ENCODE measurements around the gene TBX15.

Gene TBX15

DNA sequence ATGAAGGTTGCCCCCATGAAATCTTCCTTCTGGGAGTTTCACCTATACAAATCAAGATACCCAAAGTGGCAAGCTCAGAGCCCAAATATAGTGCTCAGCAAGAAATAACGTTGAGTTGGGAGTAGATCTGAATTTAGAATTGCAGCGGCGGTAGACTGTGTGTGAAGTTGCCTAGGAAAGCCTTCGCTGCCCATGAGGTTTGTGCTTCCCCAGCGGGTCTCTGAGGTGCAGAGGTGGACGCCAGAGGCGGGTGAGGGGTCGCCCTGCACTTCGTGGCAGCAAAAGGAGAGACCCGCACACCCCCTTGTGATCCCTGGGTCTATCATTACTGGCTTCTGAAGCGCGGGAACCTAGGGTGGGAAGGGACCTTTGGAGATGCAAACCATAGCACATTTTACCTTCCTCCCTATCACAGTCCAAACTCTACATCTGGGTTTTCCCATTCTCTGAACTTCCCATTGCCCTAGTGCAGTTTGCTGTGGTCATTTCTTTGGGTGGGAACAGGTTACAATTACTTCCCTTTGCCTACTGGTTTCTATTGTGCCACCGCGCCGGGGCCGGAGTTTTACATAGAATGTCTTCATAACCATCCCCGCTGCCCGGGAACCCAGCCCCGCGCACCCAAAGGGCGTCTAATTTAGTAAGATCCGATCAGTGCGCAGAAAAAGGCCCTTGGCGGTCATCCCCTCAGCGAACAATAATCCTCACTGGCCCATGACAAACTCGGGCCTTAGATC, 5.2 kb downstream of the TBX15 start:
- TF ChIP-seq CTCF (conservative IDR thresholded peaks at IDR 0.05) (no peak), ZFX (IDR thresholded peaks at IDR 0.05) (no peak)

GRCh38 chr1:118982266-118982665, 5.9 kb downstream of the TBX15 start:
- H3K27ac ChIP-seq = no peak overlapping the region
- no peak for TF ChIP-seq ZFX (IDR thresholded peaks at IDR 0.05)
- TF ChIP-seq CTCF (conservative IDR thresholded peaks at IDR 0.05) = no peak

More for the DNA sequence above, 5.2 kb downstream of the TBX15 start:
- H3K27ac ChIP-seq = no peak overlapping the region

DNA sequence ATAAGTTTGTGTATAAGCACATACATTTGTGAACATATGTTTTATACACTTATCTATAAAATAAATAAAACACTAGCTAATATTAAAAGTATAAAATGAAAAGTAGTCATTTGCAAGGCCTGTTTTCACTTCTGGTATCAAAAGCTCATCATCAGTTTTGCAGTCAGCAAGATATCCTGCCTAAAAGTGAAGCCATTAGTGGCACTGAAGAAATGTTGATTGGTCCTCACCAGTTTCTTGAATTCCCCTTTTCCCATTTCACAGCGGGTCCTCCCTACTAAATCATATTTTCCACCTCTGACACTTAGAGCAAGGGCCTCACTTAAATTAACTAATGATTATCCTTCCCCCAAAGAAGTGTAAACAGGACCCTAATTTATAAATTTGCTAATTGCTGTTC, 6.7 kb downstream of the TBX15 start:
- H3K27ac ChIP-seq = no peak overlapping the region
- TF ChIP-seq ZFX (IDR thresholded peaks at IDR 0.05) = no peak
- TF ChIP-seq CTCF (conservative IDR thresholded peaks at IDR 0.05) = no peak

DNA sequence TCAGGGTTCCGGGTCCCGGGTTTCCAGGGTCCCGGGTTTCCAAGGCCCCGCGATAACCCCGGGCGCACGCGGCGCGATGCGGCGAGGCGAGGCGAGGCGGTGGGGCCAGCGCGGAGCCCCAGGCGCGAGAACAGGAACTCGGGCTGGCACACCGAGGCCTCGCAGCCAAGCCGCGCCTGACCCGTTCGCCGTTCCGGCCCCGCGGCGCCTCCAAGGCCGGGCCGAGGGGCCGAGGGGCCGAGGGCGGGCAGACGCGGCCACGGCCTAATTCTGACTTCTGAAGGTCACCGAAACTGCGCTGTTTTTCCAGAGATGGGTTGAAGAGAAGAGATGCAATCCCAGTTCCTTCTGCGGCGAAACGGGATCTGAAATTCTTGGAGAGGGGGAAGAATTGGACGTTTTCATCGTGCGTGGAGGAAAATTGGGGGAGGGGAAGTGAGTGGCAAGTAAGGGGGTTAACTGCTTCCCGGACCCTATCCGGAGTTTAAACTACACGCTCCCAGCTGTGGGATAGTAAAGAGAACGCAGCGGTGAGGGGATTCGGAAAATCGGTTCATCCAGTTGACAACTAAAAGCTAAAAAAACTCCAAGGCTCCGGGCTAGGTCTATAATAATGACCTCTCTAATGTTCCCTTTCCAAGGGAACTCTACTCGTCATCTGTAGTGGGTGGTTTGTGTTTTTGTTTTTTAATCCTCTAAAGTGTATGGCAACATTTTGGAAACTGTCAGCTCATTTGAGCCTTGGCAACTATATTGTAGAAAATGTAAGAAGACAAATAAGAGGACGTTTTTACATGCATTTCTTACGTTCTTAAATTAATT, 8.2 kb downstream of the TBX15 start:
- no peak overlapping the region for H3K27ac ChIP-seq
- TF ChIP-seq ZFX (IDR thresholded peaks at IDR 0.05) (no peak), CTCF (conservative IDR thresholded peaks at IDR 0.05) (no peak)

GRCh38 chr1:118978914-118979701, 9.0 kb downstream of the TBX15 start:
- no peak for TF ChIP-seq ZFX (IDR thresholded peaks at IDR 0.05)
- TF ChIP-seq CTCF (conservative IDR thresholded peaks at IDR 0.05) = no peak
- H3K27ac ChIP-seq = no peak overlapping the region

GRCh38 chr1:118977600-118977999, 10.5 kb downstream of the TBX15 start:
- H3K27ac ChIP-seq = no peak overlapping the region
- TF ChIP-seq CTCF (conservative IDR thresholded peaks at IDR 0.05) (no peak), ZFX (IDR thresholded peaks at IDR 0.05) (no peak)
